Mesodermal cell (in vitro differentiated cells): ENCODE results near the gene CDKN2B.
"Not testable (repeated sequence)": the region's sequence is repeated elsewhere in the genome, so short reads cannot be mapped to it uniquely, and the experiment has no call there.

Experiments used
- H3K27ac ChIP-seq: 2 replicates; pipeline ENCODE4 v1.7.0; 2013; ENCODE audit warnings: mild to moderate bottlenecking, low read depth, low read length, moderate library complexity; ENCODE audit not compliant: severe bottlenecking
- H3K36me3 ChIP-seq: 2 replicates; pipeline ENCODE4 v1.7.1; 2013; ENCODE audit warnings: mild to moderate bottlenecking, low read length, moderate library complexity; ENCODE audit not compliant: control insufficient read depth, insufficient read depth
- H3K4me1 ChIP-seq: one replicate; pipeline ENCODE4 v1.7.1; 2013; ENCODE audit warnings: mild to moderate bottlenecking, low read length; ENCODE audit not compliant: insufficient read depth, control insufficient read depth, poor library complexity, severe bottlenecking
- H3K4me3 ChIP-seq: 2 replicates; pipeline ENCODE4 v1.7.0; 2013; ENCODE audit warnings: low read length, control low read depth, mild to moderate bottlenecking; ENCODE audit not compliant: insufficient read depth, poor library complexity, severe bottlenecking; ENCODE audit errors: extremely low read depth
- H3K9me3 ChIP-seq: 2 replicates; pipeline ENCODE4 v1.7.1; 2013; ENCODE audit warnings: mild to moderate bottlenecking, low read length, moderate library complexity; ENCODE audit not compliant: control insufficient read depth
- WGBS, 2 experiments: methylation state at CpG; one replicate each; pipeline ENCODE4 v1.1.5; 2013; ENCODE audit warnings: missing lambda C conversion rate in 2 of 2; ENCODE audit not compliant: insufficient coverage in 2 of 2; 5-methylcytosine and 5-hydroxymethylcytosine counted together

The CDKN2B gene

DNA sequence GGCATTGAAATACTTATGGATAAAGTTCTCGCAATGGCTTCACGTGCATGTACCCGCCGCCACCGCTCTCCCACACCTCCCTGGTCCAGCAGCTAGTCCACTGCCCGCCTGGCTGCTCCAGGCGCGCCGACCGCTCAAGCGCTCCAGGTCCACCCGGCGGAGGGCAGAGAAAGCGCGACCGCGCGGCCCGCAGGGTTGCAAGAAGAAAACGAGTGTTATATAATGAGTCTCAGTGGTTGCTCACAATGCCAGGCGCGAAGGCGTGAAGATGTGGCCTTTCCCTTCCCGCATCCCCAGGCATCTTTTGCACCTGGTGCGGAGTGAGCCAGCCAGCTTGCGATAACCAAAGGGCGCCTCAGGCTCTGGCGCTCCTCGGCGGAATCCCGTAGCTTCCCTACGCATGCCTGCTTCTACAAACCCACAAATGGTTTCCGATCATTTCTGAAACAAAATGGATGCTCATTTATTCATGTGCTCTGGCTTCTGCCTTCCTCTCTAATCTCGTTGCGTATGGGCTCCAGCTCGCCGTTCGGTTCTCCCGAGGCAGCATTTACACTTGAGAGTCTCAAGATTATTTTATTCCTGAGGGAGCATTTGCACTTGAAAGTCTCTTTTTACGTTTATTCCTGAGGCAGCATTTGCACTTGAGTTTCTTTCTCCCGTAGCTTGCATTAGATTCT, 40.6 kb downstream of the CDKN2B start:
- Histone ChIP-seq H3K9me3 (no peaks in the 10 kb centered on the region), H3K4me3 (peak overlapping the region; percentile 18), H3K4me1 (peaks cover 18% of the 10 kb centered on the region), H3K36me3 (no peaks in the 10 kb centered on the region), H3K27ac (no peak overlapping the region)
- 1% methylated on average over 26 to 32 of the region's 41 CpGs for WGBS, 2 experiments

DNA sequence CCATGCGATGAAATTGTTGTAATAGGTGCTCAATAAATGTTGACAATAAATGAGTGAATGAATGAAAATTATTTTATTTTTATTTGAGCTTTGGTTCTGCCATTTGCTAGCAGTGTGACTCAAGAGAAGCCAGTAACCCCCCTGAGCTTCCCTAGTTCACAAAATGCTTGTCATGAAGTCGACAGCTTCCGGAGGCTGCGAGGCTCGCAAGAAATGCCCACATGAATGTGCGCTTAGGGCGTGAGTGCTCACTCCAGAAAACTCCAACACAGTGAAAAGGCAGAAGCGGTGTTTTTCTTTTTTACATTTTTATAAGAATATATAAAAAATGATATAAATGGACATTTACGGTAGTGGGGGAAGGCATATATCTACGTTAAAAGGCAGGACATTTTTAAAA, 41.4 kb downstream of the CDKN2B start:
- Histone ChIP-seq H3K4me1 (peaks cover 18% of the 10 kb centered on the region), H3K36me3 (no peaks in the 10 kb centered on the region), H3K4me3 (no peak overlapping the region), H3K27ac (no peak overlapping the region), H3K9me3 (no peaks in the 10 kb centered on the region)
- WGBS, 2 experiments: 10 to 11% methylated on average over 1 to 4 of the region's 10 CpGs

DNA sequence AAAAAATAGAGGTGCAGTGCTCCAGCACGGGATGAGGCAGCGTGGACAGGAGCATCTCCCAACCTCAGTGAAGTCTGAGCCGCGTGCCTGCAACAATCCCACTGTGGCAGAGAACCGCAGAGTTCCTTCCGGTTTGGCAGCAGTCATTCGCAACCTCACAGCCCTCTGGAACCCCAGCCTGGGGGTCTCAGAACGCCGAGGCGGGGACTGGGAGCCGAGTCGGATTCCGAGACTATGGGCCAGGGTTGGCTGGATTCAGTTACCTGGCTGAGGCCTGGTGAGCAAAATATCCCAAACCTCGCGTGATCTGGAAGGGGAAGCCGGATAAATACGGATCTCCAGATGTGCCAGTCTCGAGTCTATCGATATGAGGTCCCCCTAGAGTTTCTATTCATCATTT, 41.9 kb downstream of the CDKN2B start:
- Histone ChIP-seq H3K9me3 (no peaks in the 10 kb centered on the region), H3K36me3 (no peaks in the 10 kb centered on the region), H3K27ac (no peak overlapping the region), H3K4me1 (peaks cover 18% of the 10 kb centered on the region), H3K4me3 (no peak overlapping the region)
- WGBS, 2 experiments: 5 to 9% methylated on average over 15 to 18 of the region's 19 CpGs

DNA sequence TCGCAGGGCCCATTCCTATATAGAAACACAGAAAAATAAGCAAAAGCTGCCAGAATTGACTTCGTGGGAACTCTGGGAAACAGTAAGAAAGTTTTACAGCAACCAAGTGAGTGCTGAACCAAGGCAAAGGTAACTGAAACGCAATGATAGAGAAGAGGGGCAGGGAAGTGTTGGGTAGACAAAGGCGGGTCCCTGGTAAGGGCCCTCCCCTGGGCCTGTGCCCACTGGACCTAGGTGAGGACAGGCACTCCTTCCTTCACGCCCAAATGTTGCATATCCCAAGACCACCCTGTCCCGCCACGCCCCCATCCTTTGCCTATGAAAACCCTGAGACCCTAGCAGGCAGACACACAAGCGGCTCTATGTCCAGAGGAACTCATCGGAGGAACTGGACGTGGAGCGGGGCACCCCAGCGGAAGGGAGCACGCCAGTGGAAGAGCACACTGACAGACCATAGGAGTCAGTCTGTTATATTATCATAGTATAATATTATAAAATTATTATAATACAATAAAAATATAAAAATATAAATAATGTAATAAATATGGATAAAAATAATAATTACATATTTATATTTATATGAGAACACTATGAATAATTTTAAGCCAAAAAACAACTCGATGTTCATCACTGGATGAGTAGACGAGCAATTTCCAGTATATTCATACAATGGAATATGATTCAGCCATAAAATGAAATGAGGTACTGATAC, 42.8 kb downstream of the CDKN2B start:
- H3K4me1 ChIP-seq: peaks cover 17% of the 10 kb centered on the region
- no peak overlapping the region for H3K4me3 ChIP-seq
- no peak overlapping the region for H3K27ac ChIP-seq
- 10 to 12% methylated on average over 5 to 7 of the region's 15 CpGs for WGBS, 2 experiments
- no peaks in the 10 kb centered on the region for H3K36me3 ChIP-seq
- no peaks in the 10 kb centered on the region for H3K9me3 ChIP-seq

GRCh38 chr9:21965401-21965951, 43.6 kb downstream of the CDKN2B start:
- Histone ChIP-seq H3K36me3 (no peaks in the 10 kb centered on the region), H3K27ac (no peak overlapping the region), H3K4me3 (peak overlapping the region; percentile 35), H3K9me3 (no peaks in the 10 kb centered on the region), H3K4me1 (peaks cover 15% of the 10 kb centered on the region)
- WGBS, 2 experiments: 2 to 4% methylated on average over 21 to 24 of the region's 30 CpGs

DNA sequence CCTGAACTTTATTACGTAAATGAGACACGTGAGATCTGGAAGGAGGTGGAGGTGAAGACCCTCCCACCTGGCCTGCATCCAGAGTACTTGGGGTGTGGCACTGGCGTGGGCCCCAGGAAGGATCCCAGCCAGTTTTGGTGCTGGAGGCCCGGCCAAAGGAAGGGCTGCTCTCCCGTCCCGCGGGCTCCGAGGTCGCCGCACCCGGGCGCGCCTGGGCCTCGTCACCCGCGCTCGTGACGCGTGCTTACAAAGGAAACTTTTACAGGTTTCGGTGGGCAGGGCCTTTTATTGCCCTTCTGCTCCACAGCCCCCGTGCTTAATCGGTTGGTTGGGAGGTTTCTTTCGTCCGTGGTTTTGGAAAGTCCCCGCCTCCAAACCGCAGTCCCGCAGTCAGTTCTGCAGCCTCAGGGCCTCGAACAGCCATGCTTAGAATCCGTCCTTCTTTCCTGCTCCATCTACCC, 44.1 kb downstream of the CDKN2B start:
- Histone ChIP-seq H3K27ac (no peak overlapping the region), H3K9me3 (no peaks in the 10 kb centered on the region), H3K4me3 (peak overlapping the region; percentile 35), H3K36me3 (no peaks in the 10 kb centered on the region), H3K4me1 (peaks cover 15% of the 10 kb centered on the region)
- WGBS, 2 experiments: 4 to 6% methylated on average over 22 to 26 of the region's 29 CpGs

- Histone ChIP-seq H3K4me1 (peaks cover 3% of the 10 kb centered on the region), H3K27ac (no peak overlapping the region), H3K36me3 (no peaks in the 10 kb centered on the region), H3K4me3 (no peak overlapping the region), H3K9me3 (no peaks in the 10 kb centered on the region)
- WGBS, 2 experiments: 80% methylated on average over 1 of the region's 2 CpGs; no CpG with 5 or more reads in 1 of the 2 experiments
Measured at GRCh38 chr9:21961569-21961968, 47.5 kb downstream of the CDKN2B start.

DNA sequence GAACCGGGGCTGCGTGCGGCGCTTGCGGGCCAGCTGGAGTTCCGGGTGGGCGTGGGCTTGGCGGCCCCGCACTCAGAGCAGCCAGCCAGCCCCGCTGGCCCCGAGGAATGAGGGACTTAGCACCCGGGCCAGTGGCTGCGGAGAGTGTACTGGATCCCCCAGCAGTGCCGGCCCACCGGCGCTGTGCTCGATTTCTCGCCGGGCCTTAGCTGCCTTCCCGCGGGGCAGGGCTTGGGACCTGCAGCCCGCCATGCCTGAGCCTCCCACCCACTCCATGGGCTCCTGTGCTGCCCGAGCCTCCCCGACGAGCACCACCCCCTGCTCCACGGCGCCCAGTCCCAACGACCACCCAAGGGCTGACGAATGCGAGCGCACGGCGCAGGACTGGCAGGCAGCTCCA, 49.8 kb downstream of the CDKN2B start:
- not testable (repeated sequence) for H3K4me3 ChIP-seq, H3K36me3 ChIP-seq, H3K27ac ChIP-seq, H3K9me3 ChIP-seq, H3K4me1 ChIP-seq
- 96 to 100% methylated on average over 5 to 14 of the region's 33 CpGs for WGBS, 2 experiments

DNA sequence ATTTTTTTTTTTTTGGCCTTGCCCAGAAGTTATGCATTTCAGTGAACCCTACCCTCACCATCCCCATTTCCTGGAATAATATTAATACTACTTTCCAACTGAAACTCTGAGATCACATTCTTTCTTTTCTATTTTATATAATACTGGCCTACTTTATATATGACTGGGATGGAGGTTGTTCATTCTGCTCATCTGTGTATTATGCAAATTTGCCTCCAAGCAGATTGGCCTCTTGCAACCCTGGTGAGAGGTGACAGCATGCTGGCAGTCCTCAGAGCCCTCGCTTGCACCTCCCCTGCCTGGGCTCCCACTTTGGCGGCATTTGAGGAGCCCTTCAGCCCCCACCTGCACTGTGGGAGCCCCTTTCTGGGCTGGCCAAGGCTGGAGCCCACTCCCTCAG, 50.3 kb downstream of the CDKN2B start:
- WGBS, 2 experiments: 65 to 83% methylated on average over 1 to 2 of the region's 2 CpGs
- Histone ChIP-seq H3K27ac (no peak overlapping the region), H3K4me3 (no peak overlapping the region), H3K9me3 (no peaks in the 10 kb centered on the region), H3K36me3 (no peaks in the 10 kb centered on the region), H3K4me1 (no peaks in the 10 kb centered on the region)
